Thyroid gland (tissue), 4 donors: Measurements from ENCODE around the gene STIM1.

Experiments
- CTCF ChIP-seq, 6 experiments: fragments of 200-600 bp in 3 of 6; fragments of 450-650 bp in 3 of 6; sonication (generic) in 3 of 6; IDR thresholded peaks; one replicate each; pipeline ENCODE4 v1.5.1; 2016 to 2019; ENCODE audit warnings: antibody characterized with exemption in 6 of 6, mild to moderate bottlenecking in 2 of 6, inconsistent platforms in 1 of 6, moderate library complexity in 1 of 6
- POLR2A ChIP-seq, 2 donors: fragments of 450-650 bp; IDR thresholded peaks; one replicate each; pipeline ENCODE4 v1.6.1; 2017; ENCODE audit warnings: antibody characterized with exemption in 2 of 2, mild to moderate bottlenecking in 2 of 2, moderate library complexity in 1 of 2

- TF ChIP-seq CTCF (IDR thresholded peaks at IDR 0.05): no peak
- TF ChIP-seq POLR2A (IDR thresholded peaks at IDR 0.05): no peak
Observed at GRCh38 chr11:3836903-3837302, 18.6 kb upstream of the STIM1 start.
